Stimulated activated CD4-positive, alpha-beta T cell treated with anti-CD3 and anti-CD28 coated beads, Interleukin-15, amount 100 ng/mL, for 48 hours (primary cell): Measurements from ENCODE around the gene PLD5.
"Not testable (repeated sequence)": the region's sequence is repeated elsewhere in the genome, so short reads cannot be mapped to it uniquely, and the experiment has no call there.

ENCODE experiments used
- DNase-seq, 2 donors: peaks; one replicate each; pipeline ENCODE4 v3.0.0-alpha.2; 2020; ENCODE audit warnings: low read depth in 2 of 2

The PLD5 gene

GRCh38 chr1:242162140-242162539 is 362.4 kb downstream of the PLD5 start:
- no peak for DNase-seq

GRCh38 chr1:242147096-242147976 is 377.2 kb downstream of the PLD5 start:
- no peak for DNase-seq

GRCh38 chr1:242146652-242147051 is 377.8 kb downstream of the PLD5 start:
- no peak for DNase-seq

- no peak for DNase-seq
Observed at GRCh38 chr1:242140836-242141235, 383.7 kb downstream of the PLD5 start.

GRCh38 chr1:242139986-242140385 is 384.5 kb downstream of the PLD5 start:
- DNase-seq: no peak

- DNase-seq: no peak
Observed at GRCh38 chr1:242139442-242139841, 385.1 kb downstream of the PLD5 start.

- no peak for DNase-seq
Observed at GRCh38 chr1:242133796-242134195, 390.7 kb downstream of the PLD5 start.

- DNase-seq: no peak
Observed at GRCh38 chr1:242133351-242133750, 391.1 kb downstream of the PLD5 start.

- DNase-seq: no peak
Observed at GRCh38 chr1:242132121-242132817, 392.2 kb downstream of the PLD5 start.

GRCh38 chr1:242128951-242129502 is 395.5 kb downstream of the PLD5 start:
- DNase-seq: no peak

- no peak for DNase-seq
Observed at GRCh38 chr1:242120432-242120831, 404.1 kb downstream of the PLD5 start.

GRCh38 chr1:242100921-242101320 is 423.6 kb downstream of the PLD5 start:
- DNase-seq: no peak

GRCh38 chr1:242097283-242097682 is 427.2 kb downstream of the PLD5 start:
- not testable (repeated sequence) for DNase-seq

GRCh38 chr1:242093116-242093515 is 431.4 kb downstream of the PLD5 start:
- no peak for DNase-seq

GRCh38 chr1:242089911-242090310 is 434.6 kb downstream of the PLD5 start:
- no peak for DNase-seq

- DNase-seq: no peak
Observed at GRCh38 chr1:242088875-242089274, 435.6 kb downstream of the PLD5 start.

GRCh38 chr1:242086706-242087105 is 437.8 kb downstream of the PLD5 start:
- DNase-seq: no peak

GRCh38 chr1:242086093-242086492 is 438.4 kb downstream of the PLD5 start:
- no peak for DNase-seq

GRCh38 chr1:242083742-242084141 is 440.8 kb downstream of the PLD5 start:
- DNase-seq: no peak

GRCh38 chr1:242081446-242081845 is 443.1 kb downstream of the PLD5 start:
- DNase-seq: no peak

- DNase-seq: no peak
Observed at GRCh38 chr1:242065813-242066212, 458.7 kb downstream of the PLD5 start.

- no peak for DNase-seq
Observed at GRCh38 chr1:242062271-242062670, 462.2 kb downstream of the PLD5 start.

- no peak for DNase-seq
Observed at GRCh38 chr1:242059976-242060375, 464.5 kb downstream of the PLD5 start.
